ENCODE results near the gene THAP2.
"Not testable (repeated sequence)": the region's sequence is repeated elsewhere in the genome, so short reads cannot be mapped to it uniquely, and the experiment has no call there.

DNA sequence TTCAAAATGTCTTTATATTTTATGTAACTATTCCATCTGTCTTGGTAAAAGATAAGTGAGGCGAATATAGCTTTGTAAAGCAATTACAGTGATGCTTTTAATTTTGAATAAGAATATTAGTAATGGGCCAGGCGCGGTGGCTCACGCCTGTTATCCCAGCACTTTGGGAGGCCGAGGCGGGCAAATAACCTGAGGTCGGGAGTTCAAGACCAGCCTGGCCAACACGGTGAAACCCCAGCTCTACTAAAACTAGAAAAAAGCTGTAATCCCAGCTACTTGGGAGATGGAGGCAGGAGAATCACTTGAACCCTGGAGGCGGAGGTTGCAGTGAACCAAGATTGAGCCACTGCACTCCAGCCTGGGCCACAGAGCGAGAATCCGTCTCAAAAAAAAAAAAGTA, 23.1 kb downstream of the THAP2 start:
- not testable (repeated sequence) for TF ChIP-seq POLR2AphosphoS5 (IDR thresholded peaks at IDR 0.05; ENCODE audit: low read depth); SPI1 (IDR thresholded peaks at IDR 0.05; ENCODE audit: borderline replicate concordance, low read depth); GABPA (IDR thresholded peaks at IDR 0.05; ENCODE audit: low read depth)
- TF ChIP-seq, protein P1, sequence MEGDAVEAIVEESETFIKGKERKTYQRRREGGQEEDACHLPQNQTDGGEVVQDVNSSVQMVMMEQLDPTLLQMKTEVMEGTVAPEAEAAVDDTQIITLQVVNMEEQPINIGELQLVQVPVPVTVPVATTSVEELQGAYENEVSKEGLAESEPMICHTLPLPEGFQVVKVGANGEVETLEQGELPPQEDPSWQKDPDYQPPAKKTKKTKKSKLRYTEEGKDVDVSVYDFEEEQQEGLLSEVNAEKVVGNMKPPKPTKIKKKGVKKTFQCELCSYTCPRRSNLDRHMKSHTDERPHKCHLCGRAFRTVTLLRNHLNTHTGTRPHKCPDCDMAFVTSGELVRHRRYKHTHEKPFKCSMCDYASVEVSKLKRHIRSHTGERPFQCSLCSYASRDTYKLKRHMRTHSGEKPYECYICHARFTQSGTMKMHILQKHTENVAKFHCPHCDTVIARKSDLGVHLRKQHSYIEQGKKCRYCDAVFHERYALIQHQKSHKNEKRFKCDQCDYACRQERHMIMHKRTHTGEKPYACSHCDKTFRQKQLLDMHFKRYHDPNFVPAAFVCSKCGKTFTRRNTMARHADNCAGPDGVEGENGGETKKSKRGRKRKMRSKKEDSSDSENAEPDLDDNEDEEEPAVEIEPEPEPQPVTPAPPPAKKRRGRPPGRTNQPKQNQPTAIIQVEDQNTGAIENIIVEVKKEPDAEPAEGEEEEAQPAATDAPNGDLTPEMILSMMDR (IDR thresholded peaks at IDR 0.05; ENCODE audit: insufficient read depth, low read length): not testable (repeated sequence)
- TF ChIP-seq, protein P2, sequence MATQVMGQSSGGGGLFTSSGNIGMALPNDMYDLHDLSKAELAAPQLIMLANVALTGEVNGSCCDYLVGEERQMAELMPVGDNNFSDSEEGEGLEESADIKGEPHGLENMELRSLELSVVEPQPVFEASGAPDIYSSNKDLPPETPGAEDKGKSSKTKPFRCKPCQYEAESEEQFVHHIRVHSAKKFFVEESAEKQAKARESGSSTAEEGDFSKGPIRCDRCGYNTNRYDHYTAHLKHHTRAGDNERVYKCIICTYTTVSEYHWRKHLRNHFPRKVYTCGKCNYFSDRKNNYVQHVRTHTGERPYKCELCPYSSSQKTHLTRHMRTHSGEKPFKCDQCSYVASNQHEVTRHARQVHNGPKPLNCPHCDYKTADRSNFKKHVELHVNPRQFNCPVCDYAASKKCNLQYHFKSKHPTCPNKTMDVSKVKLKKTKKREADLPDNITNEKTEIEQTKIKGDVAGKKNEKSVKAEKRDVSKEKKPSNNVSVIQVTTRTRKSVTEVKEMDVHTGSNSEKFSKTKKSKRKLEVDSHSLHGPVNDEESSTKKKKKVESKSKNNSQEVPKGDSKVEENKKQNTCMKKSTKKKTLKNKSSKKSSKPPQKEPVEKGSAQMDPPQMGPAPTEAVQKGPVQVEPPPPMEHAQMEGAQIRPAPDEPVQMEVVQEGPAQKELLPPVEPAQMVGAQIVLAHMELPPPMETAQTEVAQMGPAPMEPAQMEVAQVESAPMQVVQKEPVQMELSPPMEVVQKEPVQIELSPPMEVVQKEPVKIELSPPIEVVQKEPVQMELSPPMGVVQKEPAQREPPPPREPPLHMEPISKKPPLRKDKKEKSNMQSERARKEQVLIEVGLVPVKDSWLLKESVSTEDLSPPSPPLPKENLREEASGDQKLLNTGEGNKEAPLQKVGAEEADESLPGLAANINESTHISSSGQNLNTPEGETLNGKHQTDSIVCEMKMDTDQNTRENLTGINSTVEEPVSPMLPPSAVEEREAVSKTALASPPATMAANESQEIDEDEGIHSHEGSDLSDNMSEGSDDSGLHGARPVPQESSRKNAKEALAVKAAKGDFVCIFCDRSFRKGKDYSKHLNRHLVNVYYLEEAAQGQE (IDR thresholded peaks at IDR 0.05; ENCODE audit: insufficient replicate concordance, low read depth): not testable (repeated sequence)

All from HL-60 (cell line).